Measurements from ENCODE around the gene MAT2B.
A peak's percentile ranks its signal among the peaks of the same experiment; 100 is the strongest.
"Not testable (repeated sequence)": the region's sequence is repeated elsewhere in the genome, so short reads cannot be mapped to it uniquely, and the experiment has no call there.

The MAT2B gene

DNA sequence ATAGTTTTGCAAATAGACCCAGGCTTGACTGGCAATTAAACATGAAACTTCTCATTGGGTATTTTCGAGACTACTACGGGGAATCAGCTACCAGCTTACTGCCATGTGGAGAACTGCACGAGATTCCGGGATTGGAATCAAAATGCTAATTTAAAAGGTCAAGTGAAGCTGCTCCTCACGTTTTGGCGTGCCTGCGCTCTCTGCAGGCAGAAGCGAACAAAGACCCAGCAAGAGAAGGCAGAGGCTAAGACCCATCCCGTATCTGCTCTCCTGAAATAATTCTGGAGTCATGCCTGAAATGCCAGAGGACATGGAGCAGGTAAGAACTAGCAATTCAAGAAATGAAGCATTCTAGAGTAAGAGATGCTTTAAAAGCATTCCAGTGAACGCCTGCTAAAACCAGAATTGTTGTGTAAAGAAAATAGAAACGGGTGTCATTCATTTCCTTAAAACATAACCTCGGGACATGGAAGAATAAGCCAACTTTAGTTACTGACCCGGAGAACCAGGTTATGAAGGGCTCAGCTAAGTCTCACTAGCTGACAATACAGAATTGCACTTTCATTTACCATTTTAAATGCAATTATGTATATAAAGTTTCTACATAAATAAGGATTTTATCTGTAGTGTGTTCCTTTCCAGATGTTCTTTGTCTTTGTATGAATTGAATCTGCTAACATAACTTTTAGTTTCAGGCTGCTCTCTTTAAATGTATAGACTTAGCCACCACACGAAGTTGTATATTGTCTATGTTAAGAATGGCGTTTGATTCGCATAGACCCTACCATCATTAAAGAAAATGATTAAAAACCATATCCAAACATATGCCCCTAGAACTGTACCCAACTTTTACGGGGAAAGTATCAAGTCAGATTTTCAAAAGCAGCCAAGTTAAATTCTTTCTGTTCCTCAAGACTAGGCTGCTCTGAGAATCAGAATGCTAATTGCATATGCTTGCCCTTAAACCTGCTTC is 2.0 kb upstream of the MAT2B start:
- peak in 1 of 3 experiments; percentile 29 for DNase-seq (ENCODE audit: low read depth in 3 of 3)

DNA sequence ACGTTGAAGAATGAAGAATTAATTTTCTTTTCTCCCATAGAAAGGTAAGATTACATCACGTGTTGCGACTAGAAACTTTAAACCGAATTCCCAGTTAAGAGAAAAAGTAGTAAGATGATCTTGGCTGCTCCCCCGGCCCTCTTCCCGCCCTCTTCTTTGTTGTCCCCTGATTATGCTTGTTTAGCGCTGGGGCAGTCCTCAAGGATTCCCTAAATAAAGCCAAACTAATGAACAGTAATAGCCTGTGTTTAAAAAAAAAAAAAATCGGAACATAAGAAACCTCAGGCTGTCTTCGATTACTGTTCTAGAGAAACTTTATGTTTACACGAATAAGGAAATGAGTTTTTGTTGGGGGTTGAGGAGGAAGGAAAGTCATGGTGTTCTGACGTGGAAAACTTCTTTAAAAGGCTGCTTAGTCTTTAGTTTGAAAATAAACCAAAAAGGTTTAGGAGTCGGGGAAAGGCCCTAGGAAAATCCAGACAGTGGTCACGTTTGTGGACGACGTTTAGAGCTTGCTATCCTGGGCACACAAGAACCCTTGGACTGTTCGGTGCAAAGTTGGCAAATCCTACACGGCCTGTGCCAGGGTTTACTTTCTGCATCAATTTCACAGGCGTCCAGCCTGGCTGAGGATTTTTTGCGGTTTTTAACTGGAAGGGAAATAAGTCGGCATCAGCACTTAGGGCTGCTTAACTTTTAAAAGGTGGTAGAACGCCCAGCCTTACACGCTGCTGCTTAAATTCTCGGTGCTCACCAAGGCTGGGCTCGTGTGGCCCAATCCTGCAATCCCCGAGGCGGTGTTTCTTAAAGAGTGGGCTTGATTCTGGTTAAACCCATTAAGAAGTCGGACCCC is 1.1 kb upstream of the MAT2B start:
- DNase-seq (ENCODE audit: low read depth in 3 of 3), result peak in 1 of 3 experiments; percentile 33

DNA sequence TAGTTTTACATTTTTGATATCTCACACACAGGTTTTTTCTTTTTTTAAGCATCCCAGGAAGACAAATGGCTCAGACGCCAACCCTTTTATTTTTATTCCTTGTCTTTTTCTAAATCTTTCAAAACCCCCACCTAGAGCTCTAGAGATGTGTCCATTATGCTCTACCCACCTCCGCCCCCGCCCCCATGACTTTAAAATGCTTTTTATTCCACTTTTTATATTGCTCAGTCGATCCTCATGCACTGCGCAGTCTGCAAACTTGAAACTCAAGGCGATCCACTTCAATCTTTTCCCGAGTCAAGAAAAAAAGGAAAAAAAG is 411 bp upstream of the MAT2B start:
- no peak for DNase-seq (ENCODE audit: low read depth in 3 of 3)

DNA sequence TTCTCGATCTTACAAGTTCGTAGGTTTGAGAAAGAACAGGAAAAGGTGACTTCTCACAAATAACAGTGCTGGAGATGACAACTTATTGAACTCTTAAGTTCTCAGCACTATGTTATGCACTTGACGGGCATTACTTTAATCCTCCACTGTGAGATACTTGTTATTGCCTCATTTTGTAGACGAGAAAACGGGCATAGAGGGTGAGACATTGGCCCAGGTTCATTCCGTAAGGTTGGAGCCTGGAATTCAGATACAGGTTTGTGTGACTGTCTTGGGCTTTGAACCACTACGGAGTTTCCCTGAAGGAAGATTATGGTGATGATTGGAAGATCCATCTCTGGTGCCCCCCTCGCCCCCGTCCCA is 657 bp downstream of the MAT2B start:
- no peak for DNase-seq (ENCODE audit: low read depth in 3 of 3)

DNA sequence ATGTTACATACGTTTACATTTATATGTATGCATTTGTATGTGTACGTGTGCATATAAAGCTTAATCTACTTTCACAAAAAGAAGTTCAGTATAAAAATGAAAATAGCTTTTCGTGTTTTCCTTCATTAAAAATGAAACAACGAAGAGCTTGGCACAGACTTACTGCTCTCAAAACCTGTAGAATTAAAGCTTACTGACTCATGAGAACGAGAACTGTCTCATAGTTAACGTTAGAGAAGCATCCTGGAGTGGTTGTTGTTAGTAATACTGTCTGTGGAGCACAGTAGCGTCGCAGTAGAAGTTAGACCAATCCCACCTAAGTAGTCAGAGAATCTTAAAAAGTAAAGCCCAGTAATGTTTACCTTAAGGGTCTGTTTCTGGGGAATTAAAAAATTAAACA is 1.3 kb downstream of the MAT2B start:
- no peak for DNase-seq (ENCODE audit: low read depth in 3 of 3)

DNA sequence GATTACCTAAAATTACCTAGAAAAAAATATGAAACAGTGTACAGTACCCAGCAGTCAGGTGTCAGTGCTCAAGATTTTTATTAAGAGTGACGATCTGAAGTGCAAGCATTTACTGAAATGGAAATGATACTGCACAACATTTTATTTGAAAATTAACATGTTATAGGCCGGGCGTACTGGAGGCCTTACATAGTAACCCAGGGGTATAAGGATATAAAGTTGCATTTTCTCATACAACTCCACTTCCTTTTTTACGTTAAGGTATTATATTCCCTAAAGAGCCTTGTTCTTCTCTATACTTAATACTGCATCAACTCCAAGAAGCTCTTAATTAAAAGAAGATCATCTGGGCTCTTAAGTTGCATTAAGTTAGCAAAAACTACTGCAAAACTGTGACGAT is 3.3 kb downstream of the MAT2B start:
- no peak for DNase-seq (ENCODE audit: low read depth in 3 of 3)

DNA sequence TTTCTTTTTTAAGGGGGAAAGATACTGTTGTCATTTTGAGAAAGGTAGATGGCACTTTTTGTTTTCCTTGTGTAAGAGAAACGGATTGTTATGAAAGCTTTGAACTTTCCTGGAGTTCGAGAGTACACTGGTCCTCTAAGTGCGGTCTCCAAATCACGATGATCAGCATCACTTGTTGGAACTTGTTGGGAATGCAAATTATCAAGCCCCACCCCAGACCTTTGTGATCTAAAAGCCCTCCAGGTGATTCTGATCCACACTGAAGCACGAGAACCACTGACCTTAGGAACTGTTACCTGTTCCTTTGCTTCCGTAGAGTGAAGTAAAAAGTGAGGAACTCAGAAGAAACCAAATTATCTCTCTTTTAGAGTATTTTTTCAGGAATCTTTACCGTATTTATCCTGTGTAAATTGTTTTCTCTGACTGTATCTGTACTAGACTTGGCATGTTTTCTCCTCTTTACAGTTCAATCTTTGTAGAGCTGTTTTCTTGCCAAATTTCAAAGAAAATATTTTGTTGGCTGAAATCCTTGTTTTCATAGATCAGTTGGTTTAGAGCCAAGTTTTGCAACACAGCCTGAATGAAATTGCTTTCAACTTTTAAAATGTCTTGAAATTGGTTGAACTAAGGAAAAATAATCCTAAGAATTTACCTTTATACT is 4.0 kb downstream of the MAT2B start:
- DNase-seq (ENCODE audit: low read depth in 3 of 3), result no peak

DNA sequence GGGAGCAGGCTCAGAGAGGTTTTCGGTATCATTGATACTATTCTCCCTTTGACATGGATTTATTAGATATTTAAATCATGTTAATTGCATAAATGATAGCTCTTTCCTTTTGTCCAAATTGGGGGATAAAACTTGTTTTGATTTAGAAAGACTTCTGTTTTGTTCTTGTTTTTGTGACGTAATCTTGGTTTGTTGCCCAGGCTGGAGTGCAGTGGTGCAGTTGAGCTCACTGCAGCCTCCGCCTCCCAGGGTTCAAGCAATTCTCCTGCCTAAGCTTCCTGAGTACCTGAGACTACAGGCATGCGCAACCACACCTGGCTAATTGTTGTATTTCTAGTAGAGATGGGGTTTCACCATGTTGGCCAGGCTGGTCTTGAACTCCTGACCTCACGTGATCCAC is 7.1 kb downstream of the MAT2B start:
- no peak for DNase-seq (ENCODE audit: low read depth in 3 of 3)

DNA sequence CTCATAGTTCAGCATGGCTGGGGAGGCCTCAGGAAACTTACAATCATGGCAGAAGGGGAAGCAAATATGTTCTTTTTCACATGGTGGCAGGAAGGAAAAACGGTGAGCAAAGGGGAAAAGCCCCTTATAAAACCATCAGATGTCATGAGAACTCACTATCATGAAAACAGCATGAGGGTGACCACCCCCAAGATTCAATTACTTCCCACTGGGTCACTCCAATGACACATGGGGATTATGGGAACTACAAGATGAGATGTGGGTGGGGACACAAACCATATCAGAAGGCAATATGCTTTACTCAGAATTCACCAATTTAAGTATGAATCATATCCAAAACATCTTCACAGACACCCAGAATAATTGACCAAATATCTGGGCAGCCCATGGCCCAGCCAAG is 19.7 kb downstream of the MAT2B start:
- no peak for DNase-seq (ENCODE audit: low read depth in 3 of 3)

DNA sequence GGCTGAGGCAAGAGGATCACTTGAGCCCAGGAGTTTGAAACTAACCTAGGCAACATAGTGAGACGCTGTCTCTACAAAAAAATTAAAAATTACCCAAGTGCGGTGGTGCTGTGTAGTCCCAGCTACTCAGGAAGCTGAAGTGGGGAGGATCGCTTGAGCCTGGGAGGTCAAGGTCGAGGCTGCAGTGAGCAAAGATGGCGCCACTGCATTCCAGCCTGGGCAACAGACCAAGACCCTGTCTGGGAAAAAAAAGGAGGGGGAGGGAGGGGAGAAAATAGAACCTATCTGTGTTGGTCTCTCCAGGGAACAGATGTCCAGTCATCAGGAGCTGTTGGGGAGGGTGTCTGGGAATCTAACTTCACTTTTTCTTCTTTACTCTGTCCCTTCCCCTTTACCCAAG is 24.3 kb downstream of the MAT2B start:
- no peak for DNase-seq (ENCODE audit: low read depth in 3 of 3)

DNA sequence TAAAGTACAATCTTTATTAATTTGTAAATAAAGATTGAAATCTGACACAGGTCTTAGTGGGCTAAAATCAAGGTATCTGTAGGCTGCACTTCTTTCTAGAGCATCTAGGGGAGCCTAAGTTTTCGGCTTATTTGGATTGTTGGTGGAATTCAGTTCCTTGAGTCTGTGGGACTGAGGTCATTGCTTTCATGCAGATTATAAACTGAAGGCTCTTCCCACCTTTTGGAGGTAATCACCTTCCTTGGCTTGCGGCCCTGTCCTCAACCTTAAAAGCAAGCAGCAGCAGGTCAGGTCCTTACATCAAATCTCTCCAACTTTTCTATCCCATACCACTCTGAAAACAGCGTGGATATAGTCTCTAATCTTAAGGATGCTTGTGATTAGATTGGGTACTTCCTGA is 25.9 kb downstream of the MAT2B start:
- no peak for DNase-seq (ENCODE audit: low read depth in 3 of 3)

DNA sequence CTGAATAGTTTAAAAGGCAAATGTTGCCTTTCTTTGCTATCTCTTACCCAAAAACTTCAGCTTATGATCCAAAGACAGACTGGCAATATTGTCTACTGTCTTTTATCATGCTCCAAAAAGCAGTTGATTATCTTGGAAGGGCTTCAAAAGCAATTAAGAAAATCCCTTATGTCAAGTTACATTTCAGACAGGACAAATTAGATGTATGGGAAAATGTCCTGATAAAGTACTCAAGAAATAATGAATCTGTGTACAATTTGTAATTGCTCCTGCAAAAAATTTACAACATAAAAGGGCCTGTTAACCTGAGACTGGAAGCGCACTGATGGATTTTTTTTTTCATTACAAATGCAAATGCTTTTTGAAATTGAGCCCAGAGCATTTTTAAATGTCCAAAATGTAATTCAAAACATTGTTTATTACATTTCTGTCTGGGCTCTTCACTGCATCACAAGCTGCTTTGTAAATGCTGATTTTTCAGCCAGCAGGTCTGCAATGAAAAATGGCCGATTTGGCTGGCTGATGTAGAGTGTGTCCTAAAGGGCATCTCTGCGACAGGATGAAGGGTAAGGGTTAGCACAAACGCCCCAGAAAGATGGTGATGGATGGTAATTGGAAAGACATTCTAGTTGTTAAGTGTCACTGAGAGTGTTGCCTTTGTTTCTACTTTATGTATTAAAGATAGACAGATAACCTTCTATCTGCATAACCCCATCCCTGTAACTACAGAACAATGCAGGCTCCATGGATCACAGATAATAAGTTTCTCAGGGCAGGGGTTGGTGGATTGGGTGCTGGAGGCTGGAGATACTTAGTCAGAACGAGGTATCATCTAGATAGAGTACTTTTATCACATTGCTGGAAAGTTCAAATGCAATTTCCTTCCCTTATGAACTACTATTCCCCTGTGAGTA is 27.0 kb downstream of the MAT2B start:
- DNase-seq (ENCODE audit: low read depth in 3 of 3), result no peak

DNA sequence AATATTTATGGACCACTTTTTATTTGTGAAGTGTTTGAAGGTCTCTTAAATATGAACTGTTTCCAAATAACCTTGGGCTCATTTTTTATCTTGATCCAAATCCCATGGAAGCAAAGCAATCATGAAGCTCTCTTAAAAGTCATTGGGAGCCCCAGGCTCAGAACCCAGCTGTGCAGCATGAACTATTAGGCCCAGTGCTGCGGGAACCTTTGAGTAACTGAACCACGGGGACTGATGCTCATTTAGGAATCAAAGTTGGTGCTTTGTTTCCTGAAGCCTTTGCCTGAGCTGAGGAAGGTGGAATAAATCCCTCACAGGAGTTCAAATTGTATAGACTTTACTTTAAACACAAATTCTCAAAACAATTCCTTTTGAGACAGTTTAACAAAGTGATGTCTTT is 27.8 kb downstream of the MAT2B start:
- DNase-seq (ENCODE audit: low read depth in 3 of 3), result no peak

DNA sequence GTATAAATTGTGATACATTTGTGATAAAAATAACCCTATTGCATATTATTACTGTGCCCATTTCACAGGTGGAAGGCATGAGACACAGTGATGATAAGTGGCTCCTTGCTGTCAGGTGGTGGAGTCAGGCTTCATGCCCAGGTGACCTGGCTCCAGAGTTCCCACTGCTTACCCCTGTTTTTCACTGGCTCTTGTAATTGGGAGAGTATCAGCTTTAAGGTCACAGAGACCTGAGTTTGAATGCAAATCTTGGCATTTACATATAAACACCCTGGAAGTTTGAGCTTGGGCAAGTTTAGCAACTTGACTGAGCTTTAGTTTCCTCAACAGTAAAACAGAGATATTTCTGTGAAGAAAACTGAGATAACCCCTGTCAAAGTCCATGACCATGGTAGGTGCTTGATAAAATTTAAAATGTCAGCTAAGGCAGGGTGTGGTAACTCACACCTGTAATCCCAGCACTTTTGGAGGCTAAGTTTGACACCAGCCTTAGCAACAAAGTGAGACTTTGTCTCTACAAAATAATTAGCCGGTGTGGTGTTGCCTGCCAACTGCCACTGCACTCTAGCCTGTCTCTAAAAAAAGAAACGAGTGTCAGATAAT is 29.2 kb downstream of the MAT2B start:
- DNase-seq (ENCODE audit: low read depth in 3 of 3), result no peak

DNA sequence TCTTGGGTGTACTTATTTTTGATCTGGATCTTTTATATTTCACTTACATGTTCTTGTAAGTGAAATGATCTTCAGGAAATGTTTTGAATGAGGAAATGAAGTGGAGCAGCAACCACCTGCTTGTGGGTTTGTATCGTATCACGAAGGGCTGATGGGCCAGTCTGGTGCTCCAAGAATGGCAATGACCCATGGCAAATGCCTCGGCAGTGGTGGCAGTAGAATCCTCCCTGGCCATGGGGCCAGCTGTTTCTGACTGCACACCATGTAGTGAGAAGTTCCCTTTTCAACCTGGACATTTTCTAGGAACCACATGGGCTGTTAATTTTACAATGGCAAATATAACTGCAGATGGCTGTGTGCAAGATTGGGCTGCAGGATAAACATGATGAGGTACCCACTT is 29.9 kb downstream of the MAT2B start:
- DNase-seq (ENCODE audit: low read depth in 3 of 3), result no peak

DNA sequence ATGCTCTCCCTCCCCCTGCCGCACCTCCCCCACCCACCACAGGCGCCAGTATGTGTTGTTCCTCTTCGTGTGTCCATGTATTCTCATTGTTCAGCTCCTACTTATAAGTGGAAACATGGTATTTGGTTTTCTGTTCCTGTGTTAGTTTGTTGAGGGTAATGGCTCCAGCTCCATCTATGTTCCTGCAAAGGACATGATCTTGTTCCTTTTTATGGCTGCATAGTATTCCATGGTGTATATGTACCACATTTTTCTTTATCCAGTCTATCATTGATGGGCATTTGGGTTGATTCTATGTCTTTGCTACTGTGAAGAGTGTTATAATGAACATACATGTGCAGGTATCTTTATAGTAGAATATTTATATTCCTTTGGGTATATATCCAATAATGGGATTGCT is 31.0 kb downstream of the MAT2B start:
- not testable (repeated sequence) for DNase-seq (ENCODE audit: low read depth in 3 of 3)

DNA sequence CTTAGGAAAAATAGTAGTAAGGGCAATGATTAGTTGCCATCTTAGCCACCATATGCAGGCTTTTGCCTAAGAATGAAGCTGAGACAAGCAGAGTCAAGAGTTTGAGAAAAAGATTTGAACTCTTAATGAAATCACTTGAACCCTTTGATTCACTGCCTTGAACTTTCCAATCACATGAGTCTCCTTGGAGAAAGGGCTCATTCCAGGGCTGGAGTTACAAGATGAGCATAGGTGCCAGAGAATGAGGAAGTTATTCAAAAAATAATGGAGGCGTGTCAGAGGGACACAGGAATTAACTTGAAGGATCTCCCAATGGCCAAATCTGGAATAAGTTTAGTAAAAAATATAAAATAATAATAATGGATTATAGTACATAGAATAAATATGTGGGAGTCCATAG is 35.3 kb downstream of the MAT2B start:
- no peak for DNase-seq (ENCODE audit: low read depth in 3 of 3)

DNA sequence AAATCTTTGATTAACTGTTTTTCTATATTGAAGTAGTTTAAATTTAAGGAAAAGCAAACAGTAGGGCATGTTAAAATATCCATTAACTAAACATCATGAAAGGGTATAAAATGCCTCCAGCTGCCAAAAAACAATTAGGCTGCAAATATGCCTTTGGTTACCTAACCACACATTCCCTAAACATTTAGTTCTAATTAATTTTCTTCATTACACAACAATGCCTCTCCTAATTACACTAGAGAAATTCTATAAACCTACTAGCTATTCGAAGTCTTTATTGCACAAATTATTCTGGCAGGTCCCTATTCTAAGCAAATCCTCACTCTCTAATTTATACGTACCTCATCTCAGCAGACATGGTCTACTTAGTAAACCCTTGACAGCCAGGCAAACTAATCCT is 37.4 kb downstream of the MAT2B start:
- DNase-seq (ENCODE audit: low read depth in 3 of 3), result no peak

DNA sequence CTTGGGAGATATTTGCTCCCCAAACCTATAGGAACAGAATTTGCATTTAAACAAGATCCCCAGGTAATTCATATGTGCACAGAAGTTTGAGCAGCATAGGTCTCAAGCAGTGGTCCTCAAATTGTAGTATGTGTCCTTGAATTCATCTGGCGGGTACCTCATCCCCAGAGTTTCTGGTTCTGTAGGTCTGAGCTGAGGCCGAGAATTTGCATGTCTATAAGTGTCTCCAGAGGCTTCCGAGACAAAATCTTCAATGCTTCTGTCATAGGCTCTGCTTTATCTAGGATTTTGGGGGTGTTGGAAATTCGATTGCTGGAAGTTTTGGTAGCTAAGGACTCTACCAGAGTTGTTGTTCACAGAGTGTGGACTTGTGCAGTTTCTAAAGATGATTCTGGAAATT is 38.6 kb downstream of the MAT2B start:
- no peak for DNase-seq (ENCODE audit: low read depth in 3 of 3)

DNA sequence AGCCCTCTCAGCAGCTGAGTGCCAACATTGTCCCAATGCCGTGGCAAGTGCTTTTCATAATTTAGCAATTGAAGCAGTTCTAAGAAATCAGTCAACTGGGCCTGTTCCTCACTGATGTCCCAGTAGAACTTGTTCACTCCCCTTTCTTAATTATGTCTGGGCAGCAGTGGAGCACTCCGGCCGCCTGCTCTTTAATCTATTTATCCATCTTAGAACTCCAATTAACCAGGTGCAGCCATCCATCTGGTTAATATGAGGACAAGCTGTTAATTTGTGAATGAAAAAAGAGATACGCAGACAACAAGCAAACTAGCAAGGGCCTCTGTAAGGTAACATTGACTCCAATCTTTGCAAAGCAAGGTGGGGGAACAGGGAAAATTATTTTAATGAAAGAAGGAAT is 39.4 kb downstream of the MAT2B start:
- no peak for DNase-seq (ENCODE audit: low read depth in 3 of 3)

DNA sequence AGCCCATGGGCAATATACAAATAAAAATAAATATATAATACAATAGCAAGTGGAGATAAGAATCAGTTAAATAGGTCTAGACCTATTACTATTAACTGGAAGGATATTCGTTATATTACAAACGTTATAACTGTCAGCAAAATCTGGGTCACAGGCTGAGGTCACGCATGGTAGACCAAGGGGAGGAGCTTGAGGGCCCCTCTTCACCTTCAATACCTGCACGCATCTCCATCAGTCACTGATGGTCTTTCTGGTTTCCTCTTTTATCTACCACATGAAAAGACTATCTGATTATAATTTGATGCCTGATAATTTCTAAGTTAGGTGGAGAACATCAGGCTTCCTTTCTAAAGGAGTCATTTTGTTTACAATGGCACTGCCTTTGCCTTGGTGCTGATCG is 43.2 kb downstream of the MAT2B start:
- DNase-seq (ENCODE audit: low read depth in 3 of 3), result no peak
